PFSK-1 (cell line): ENCODE data around the gene MRPS12.

Experiments
- POLR2AphosphoS5 ChIP-seq: IDR thresholded peaks from 2 replicates; pipeline ENCODE4 v1.6.1; 2012; ENCODE audit warnings: low read depth, mild to moderate bottlenecking, control low read depth, low read length, moderate library complexity
- TF ChIP-seq, protein P1 (sequence below), 2 experiments: IDR thresholded peaks; 2 replicates each; pipeline versions ENCODE4 v1.6.1 to v1.8.0; 2011 to 2012; ENCODE audit warnings: low read depth in 2 of 2, low read length in 2 of 2, control low read depth in 1 of 2, inconsistent platforms in 1 of 2, mild to moderate bottlenecking in 1 of 2, moderate library complexity in 1 of 2; ENCODE audit not compliant: insufficient read depth in 1 of 2

DNA sequence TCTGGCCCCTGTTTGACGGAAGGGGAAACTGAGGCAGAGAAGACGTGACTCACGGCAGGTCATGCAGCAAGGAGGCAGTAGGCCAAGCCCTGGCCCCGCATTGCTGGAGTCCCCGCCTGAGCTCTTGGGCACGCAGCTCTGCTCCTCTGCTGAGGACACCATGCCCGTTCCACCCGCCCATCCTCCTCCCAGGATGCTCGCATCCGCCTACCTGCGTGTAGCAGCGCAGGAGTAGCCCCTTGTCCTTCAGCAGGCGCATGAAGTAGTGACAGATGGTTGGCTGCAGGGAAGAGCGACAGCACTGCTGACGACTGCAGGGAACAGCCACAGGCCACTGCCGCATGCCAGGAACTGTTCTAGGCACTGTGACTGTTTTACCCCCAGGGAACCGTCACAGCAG lies 41.9 kb upstream of the MRPS12 start:
- no peak for TF ChIP-seq POLR2AphosphoS5
- TF ChIP-seq, protein P1, sequence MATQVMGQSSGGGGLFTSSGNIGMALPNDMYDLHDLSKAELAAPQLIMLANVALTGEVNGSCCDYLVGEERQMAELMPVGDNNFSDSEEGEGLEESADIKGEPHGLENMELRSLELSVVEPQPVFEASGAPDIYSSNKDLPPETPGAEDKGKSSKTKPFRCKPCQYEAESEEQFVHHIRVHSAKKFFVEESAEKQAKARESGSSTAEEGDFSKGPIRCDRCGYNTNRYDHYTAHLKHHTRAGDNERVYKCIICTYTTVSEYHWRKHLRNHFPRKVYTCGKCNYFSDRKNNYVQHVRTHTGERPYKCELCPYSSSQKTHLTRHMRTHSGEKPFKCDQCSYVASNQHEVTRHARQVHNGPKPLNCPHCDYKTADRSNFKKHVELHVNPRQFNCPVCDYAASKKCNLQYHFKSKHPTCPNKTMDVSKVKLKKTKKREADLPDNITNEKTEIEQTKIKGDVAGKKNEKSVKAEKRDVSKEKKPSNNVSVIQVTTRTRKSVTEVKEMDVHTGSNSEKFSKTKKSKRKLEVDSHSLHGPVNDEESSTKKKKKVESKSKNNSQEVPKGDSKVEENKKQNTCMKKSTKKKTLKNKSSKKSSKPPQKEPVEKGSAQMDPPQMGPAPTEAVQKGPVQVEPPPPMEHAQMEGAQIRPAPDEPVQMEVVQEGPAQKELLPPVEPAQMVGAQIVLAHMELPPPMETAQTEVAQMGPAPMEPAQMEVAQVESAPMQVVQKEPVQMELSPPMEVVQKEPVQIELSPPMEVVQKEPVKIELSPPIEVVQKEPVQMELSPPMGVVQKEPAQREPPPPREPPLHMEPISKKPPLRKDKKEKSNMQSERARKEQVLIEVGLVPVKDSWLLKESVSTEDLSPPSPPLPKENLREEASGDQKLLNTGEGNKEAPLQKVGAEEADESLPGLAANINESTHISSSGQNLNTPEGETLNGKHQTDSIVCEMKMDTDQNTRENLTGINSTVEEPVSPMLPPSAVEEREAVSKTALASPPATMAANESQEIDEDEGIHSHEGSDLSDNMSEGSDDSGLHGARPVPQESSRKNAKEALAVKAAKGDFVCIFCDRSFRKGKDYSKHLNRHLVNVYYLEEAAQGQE (IDR thresholded peaks at IDR 0.05; ENCODE audit: insufficient read depth in 1 of 2, low read depth in 2 of 2, low read length in 2 of 2), result no peak
